H9 (cell line): ENCODE data around the gene KIAA1614. TPM values are rescaled to one million over a fixed set of nuclear protein-coding genes. Genes with fewer than 3 reads are reported as not detected.
A peak's percentile ranks its signal among the peaks of the same experiment; 100 is the strongest.

Experiments used
- DNase-seq: peaks from one replicate; pipeline ENCODE4 v3.0.0-alpha.2; 2017
- H2AFZ ChIP-seq: one replicate; pipeline ENCODE4 v1.6.1; 2013; ENCODE audit warnings: mild to moderate bottlenecking, low read length, control low read depth, moderate library complexity
- H2AK5ac ChIP-seq: 2 replicates; pipeline ENCODE4 v1.6.1; 2013; ENCODE audit warnings: low read length, control low read depth, mixed read lengths; ENCODE audit not compliant: insufficient read length
- H2BK120ac ChIP-seq: one replicate; pipeline ENCODE4 v1.6.1; 2013; ENCODE audit warnings: low read depth, mild to moderate bottlenecking, low read length, control low read depth, inconsistent platforms; ENCODE audit not compliant: poor library complexity, severe bottlenecking
- H2BK12ac ChIP-seq: 2 replicates; pipeline ENCODE4 v1.6.1; 2013; ENCODE audit warnings: low read length, control low read depth, mixed read lengths, low read depth; ENCODE audit not compliant: insufficient read length
- H2BK15ac ChIP-seq: 2 replicates; pipeline ENCODE4 v1.6.1; 2013; ENCODE audit warnings: low read depth, low read length, control low read depth
- H2BK20ac ChIP-seq: one replicate; pipeline ENCODE4 v1.6.1; 2013; ENCODE audit warnings: low read depth, mild to moderate bottlenecking, low read length, control low read depth, inconsistent platforms; ENCODE audit not compliant: poor library complexity, severe bottlenecking
- H2BK5ac ChIP-seq: 2 replicates; pipeline ENCODE4 v1.6.1; 2013; ENCODE audit warnings: low read length, control low read depth, mixed read lengths; ENCODE audit not compliant: insufficient read length
- H3K14ac ChIP-seq: 2 replicates; pipeline ENCODE4 v1.6.1; 2013; ENCODE audit warnings: low read length, control low read depth; ENCODE audit not compliant: insufficient read depth
- H3K18ac ChIP-seq: 2 replicates; pipeline ENCODE4 v1.6.1; 2013; ENCODE audit warnings: low read depth, mild to moderate bottlenecking, mixed read lengths, low read length, control low read depth; ENCODE audit not compliant: insufficient read length
- H3K23ac ChIP-seq: 2 replicates; pipeline ENCODE4 v1.6.1; 2013; ENCODE audit warnings: low read length, control low read depth, mixed read lengths, low read depth; ENCODE audit not compliant: insufficient read length
- H3K23me2 ChIP-seq: 2 replicates; pipeline ENCODE4 v1.6.1; 2013; ENCODE audit warnings: low read depth, mild to moderate bottlenecking, mixed read lengths, low read length, control low read depth; ENCODE audit not compliant: insufficient read length, poor library complexity, severe bottlenecking
- H3K27ac ChIP-seq: 2 replicates; pipeline ENCODE4 v1.5.1; 2013; ENCODE audit warnings: low read length, control low read depth, mixed read lengths, low read depth; ENCODE audit not compliant: insufficient read length
- H3K27me3 ChIP-seq: 2 replicates; pipeline ENCODE4 v1.6.1; 2013; ENCODE audit warnings: low read length, control low read depth, inconsistent platforms; ENCODE audit not compliant: insufficient read depth
- H3K4ac ChIP-seq: 2 replicates; pipeline ENCODE4 v1.6.1; 2013; ENCODE audit warnings: low read depth, mild to moderate bottlenecking, control low read depth, inconsistent platforms, low read length, moderate library complexity
- H3K4me1 ChIP-seq: 2 replicates; pipeline ENCODE4 v1.6.1; 2013; ENCODE audit warnings: low read length, control low read depth, inconsistent platforms; ENCODE audit not compliant: insufficient read depth
- H3K4me2 ChIP-seq: 2 replicates; pipeline ENCODE4 v1.6.1; 2013; ENCODE audit warnings: low read length, control low read depth, mixed read lengths; ENCODE audit not compliant: insufficient read length, insufficient read depth
- H3K56ac ChIP-seq: 2 replicates; pipeline ENCODE4 v1.6.1; 2013; ENCODE audit warnings: low read depth, mild to moderate bottlenecking, mixed read lengths, low read length, control low read depth; ENCODE audit not compliant: insufficient read length
- H3K79me1 ChIP-seq: 2 replicates; pipeline ENCODE4 v1.6.1; 2013; ENCODE audit warnings: low read depth, mild to moderate bottlenecking, moderate library complexity, low read length, control low read depth, inconsistent platforms; ENCODE audit not compliant: insufficient read depth, poor library complexity, severe bottlenecking
- H3K79me2 ChIP-seq: 2 replicates; pipeline ENCODE4 v1.6.1; 2013; ENCODE audit warnings: low read length, control low read depth, inconsistent platforms; ENCODE audit not compliant: insufficient read depth
- H3K9ac ChIP-seq: 2 replicates; pipeline ENCODE4 v1.6.1; 2013; ENCODE audit warnings: low read length, control low read depth, mixed read lengths; ENCODE audit not compliant: insufficient read length; ENCODE audit errors: extremely low read depth
- H3K9me3 ChIP-seq: one replicate; pipeline ENCODE4 v1.6.1; 2013; ENCODE audit warnings: low read depth, low read length, inconsistent platforms; ENCODE audit not compliant: control insufficient read depth
- H3T11ph ChIP-seq: one replicate; pipeline ENCODE4 v1.6.1; 2013; ENCODE audit warnings: mild to moderate bottlenecking, low read length, control low read depth, inconsistent platforms
- H4K20me1 ChIP-seq: one replicate; pipeline ENCODE4 v1.6.1; 2013; ENCODE audit not compliant: control insufficient read depth, insufficient read length, insufficient read depth
- H4K5ac ChIP-seq: 2 replicates; pipeline ENCODE4 v1.6.1; 2013; ENCODE audit warnings: low read depth, mild to moderate bottlenecking, mixed read lengths, low read length, control low read depth; ENCODE audit not compliant: insufficient read length
- H4K8ac ChIP-seq: replicated peaks from 2 replicates; pipeline ENCODE4 v1.6.1; 2013; ENCODE audit warnings: low read length, control low read depth, mixed read lengths, low read depth; ENCODE audit not compliant: insufficient read length
- H4K91ac ChIP-seq: 2 replicates; pipeline ENCODE4 v1.6.1; 2013; ENCODE audit warnings: low read depth, mild to moderate bottlenecking, moderate library complexity, mixed read lengths, low read length, control low read depth; ENCODE audit not compliant: insufficient read length
- H3K27ac Mint-ChIP-seq, 3 experiments: 2 replicates in 2 of 3; 3 replicates in 1 of 3; pipeline ENCODE4 v1.8.0; 2020 to 2021; ENCODE audit warnings: mixed read lengths in 3 of 3, mild to moderate bottlenecking in 1 of 3, moderate library complexity in 1 of 3
- H3K27me3 Mint-ChIP-seq: 2 replicates; pipeline ENCODE4 v1.8.0; 2021; ENCODE audit warnings: low read depth, mild to moderate bottlenecking, moderate library complexity, mixed read lengths
- H3K36me3 Mint-ChIP-seq, 3 experiments: 2 replicates in 2 of 3; 3 replicates in 1 of 3; pipeline ENCODE4 v1.8.0; 2020 to 2021; ENCODE audit warnings: low read depth in 3 of 3, mixed read lengths in 3 of 3; ENCODE audit not compliant: insufficient read depth in 1 of 3
- H3K4me1 Mint-ChIP-seq, 2 experiments: 2 replicates each; pipeline ENCODE4 v1.8.0; 2020; ENCODE audit warnings: mixed read lengths in 2 of 2
- H3K4me3 Mint-ChIP-seq, 2 experiments: 2 replicates in 1 of 2; 3 replicates in 1 of 2; pipeline ENCODE4 v1.8.0; 2020 to 2021; ENCODE audit warnings: mild to moderate bottlenecking in 2 of 2, mixed read lengths in 2 of 2, moderate library complexity in 1 of 2
- H3K9me3 Mint-ChIP-seq, 2 experiments: 2 replicates in 1 of 2; 3 replicates in 1 of 2; pipeline ENCODE4 v1.8.0; 2020; ENCODE audit warnings: mild to moderate bottlenecking in 2 of 2, mixed read lengths in 2 of 2, moderate library complexity in 1 of 2
- CTCF ChIP-seq: fragments of 200-600 bp; sonication (generic); conservative IDR thresholded peaks from 3 replicates; pipeline ENCODE4 v1.8.0; 2021; ENCODE audit warnings: antibody characterized with exemption, mild to moderate bottlenecking
- WGBS: extraction: QIAGEN DNeasy Blood & Tissue Kit; methylation state at CpG from one replicate; pipeline ENCODE4 v1.1.7; 2013; ENCODE audit warnings: missing lambda C conversion rate, low lambda C conversion rate, mixed read lengths; ENCODE audit not compliant: insufficient read length; ENCODE audit errors: extremely low coverage; 5-methylcytosine and 5-hydroxymethylcytosine counted together
- total RNA-seq: library from RNA; stranded (reverse); gene quantifications from 2 replicates; pipeline ENCODE4 v1.2.1, GENCODE V29; 2021

The KIAA1614 gene
- total RNA-seq, 1 experiment from 2014 or later: 1.3 TPM

GRCh38 chr1:180948641-180949615 is 36.2 kb downstream of the KIAA1614 start:
- Histone ChIP-seq H3K23me2 (no peaks in the 10 kb centered on the region), H3K79me2 (no peaks in the 10 kb centered on the region), H2BK5ac (no peak overlapping the region), H2AFZ (no peak overlapping the region), H3K9ac (no peak overlapping the region), H3K14ac (no peak overlapping the region), H3K79me1 (no peaks in the 10 kb centered on the region), H2BK15ac (no peak overlapping the region), H3K9me3 (no peaks in the 10 kb centered on the region), H3K56ac (no peak overlapping the region), H3K27me3 (no peaks in the 10 kb centered on the region), H2BK12ac (no peak overlapping the region), H4K20me1 (no peaks in the 10 kb centered on the region), H4K8ac (no peak overlapping the region), H4K5ac (no peak overlapping the region), H3K27ac (no peak overlapping the region), H2BK20ac (no peak overlapping the region), H3K4me1 (no peaks in the 10 kb centered on the region), H3K4me2 (no peak overlapping the region), H3K4ac (no peak overlapping the region), H3T11ph (no peak overlapping the region), H2AK5ac (no peak overlapping the region), H3K18ac (no peak overlapping the region), H2BK120ac (no peak overlapping the region), H4K91ac (no peak overlapping the region), H3K23ac (no peak overlapping the region)
- no peak for TF ChIP-seq CTCF
- DNase-seq: no peak
- H3K27me3 Mint-ChIP-seq: no peaks in the 10 kb centered on the region
- H3K9me3 Mint-ChIP-seq: no peaks in the 10 kb centered on the region
- WGBS: no CpG with 5 or more reads among the region's 26 CpGs
- peak overlapping the region; percentile 55 to 75 (median 69); a peak in 3 of 7 replicates for H3K27ac Mint-ChIP-seq
- H3K36me3 Mint-ChIP-seq: peaks cover 0 to 29% (median 5%) of the 10 kb centered on the region in 3 experiments; a peak in 5 of 7 replicates
- no peak overlapping the region for H3K4me3 Mint-ChIP-seq
- peaks cover 13 to 27% of the 10 kb centered on the region in 2 experiments for H3K4me1 Mint-ChIP-seq
